Stimulated activated CD4-positive, alpha-beta T cell treated with anti-CD3 and anti-CD28 coated beads, Interleukin-4, amount 100 ng/mL, for 24 hours (primary cell): ENCODE data around the gene ASPHD1.
A peak's percentile ranks its signal among the peaks of the same experiment; 100 is the strongest.
"Not testable (repeated sequence)": the region's sequence is repeated elsewhere in the genome, so short reads cannot be mapped to it uniquely, and the experiment has no call there.

ENCODE experiments used
- DNase-seq: peaks from one replicate; pipeline ENCODE4 v3.0.0-alpha.2; 2020

Gene ASPHD1

GRCh38 chr16:29877266-29877961, 22.9 kb upstream of the ASPHD1 start:
- peak; percentile 52 for DNase-seq

- DNase-seq = no peak
These were observed 22.1 kb upstream of the ASPHD1 start for GRCh38 chr16:29878172-29878571.

- DNase-seq = no peak
These were observed 19.2 kb upstream of the ASPHD1 start for GRCh38 chr16:29881050-29881449.

DNA sequence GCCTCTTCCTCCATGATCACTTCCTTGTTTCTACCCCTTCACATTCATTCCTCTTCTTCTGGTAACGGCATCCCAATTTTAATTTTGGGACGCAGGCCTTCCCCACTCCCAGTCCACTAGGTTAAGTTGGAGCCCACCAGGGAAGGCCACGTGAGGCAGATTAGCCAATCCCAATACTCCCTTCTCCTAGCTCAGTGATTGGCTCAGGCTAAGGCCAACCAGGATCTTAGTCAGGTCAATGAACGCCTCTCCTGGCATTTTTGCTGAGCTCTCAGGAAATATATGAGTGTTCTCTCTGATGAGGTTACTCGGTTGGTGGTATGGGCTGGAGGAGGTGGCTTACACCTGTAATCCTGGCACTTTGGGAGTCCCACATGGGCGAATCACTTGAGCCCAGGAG, 16.3 kb upstream of the ASPHD1 start:
- no peak for DNase-seq

DNA sequence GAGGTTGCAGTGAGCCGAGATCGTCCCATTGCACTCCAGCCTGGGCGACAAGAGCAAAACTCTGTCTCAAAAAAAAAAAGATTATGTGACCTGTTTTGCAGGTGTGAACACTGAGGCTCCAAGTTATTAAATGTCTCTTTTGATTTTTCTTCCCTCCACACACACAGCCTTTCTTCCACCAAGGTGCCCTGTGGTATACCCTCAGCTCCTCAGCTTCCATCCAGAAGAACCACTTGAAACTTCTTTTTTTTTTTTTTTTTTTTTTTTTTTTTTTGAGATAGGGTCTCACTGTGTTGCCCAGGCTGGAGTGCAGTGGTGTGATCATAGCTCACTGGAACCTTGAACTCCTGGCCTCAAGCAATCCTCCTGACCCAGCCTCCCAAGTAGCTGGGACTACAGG, 10.9 kb upstream of the ASPHD1 start:
- DNase-seq = not testable (repeated sequence)

- DNase-seq = no peak
These were observed 8.5 kb upstream of the ASPHD1 start for GRCh38 chr16:29891525-29892457.

DNA sequence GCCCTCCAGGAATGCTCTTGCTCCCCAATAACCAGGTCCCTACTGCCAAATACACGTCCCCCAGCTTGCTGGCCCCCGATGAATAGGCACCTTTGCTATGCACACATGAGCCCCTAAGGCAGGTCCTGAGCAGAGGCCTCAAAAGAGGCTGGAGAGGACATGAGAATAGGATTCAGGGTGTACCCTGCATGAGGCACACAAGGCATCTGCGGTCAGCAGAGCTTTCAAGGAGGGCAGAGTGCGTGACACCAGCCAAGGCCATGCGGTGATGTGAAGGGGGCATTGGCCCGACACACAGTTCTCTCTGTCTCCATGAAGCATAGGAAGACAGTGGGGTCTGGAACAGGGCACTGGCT, 7.9 kb upstream of the ASPHD1 start:
- no peak for DNase-seq

- no peak for DNase-seq
These were observed 6.7 kb upstream of the ASPHD1 start for GRCh38 chr16:29893553-29893952.

DNA sequence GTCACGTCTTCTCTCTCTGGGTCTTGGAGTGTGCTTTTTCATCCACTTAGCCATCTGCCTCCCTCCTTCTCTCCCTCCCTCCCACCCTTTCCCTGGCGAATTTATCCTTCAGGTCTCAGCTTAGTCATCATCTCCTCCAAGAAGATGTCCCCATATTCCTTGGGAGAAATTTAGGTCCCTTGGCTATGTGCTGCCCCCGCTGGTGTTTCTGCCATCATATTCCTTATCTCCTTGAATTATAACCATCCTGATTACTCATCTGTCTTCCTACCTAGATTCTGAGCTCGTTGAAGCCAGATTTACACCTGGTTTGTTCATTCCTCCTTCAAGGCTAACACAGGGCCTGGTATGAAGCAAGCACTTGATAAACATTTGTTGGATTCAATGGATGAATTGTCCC, 5.9 kb upstream of the ASPHD1 start:
- DNase-seq = no peak

DNA sequence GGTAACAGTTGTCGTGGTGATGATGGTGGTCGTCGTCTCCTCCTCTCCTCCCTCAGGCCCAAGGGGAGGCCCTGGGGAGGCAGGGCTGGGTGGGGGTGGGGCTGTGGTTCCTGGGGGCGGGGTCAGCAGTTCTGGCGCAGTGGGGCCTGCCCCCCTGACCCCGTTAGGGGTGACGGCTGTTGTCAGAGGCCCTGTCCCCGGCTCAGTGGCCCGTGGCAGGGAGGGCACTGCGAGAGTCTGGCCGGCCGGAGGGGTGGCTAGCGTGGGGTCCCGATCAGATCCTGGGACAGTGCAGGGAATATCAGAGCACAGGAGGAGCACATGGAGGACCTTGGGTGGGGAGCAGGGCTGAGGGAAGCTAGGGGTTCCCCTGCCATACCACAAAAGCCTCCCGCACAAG, 3.4 kb upstream of the ASPHD1 start:
- DNase-seq = no peak

DNA sequence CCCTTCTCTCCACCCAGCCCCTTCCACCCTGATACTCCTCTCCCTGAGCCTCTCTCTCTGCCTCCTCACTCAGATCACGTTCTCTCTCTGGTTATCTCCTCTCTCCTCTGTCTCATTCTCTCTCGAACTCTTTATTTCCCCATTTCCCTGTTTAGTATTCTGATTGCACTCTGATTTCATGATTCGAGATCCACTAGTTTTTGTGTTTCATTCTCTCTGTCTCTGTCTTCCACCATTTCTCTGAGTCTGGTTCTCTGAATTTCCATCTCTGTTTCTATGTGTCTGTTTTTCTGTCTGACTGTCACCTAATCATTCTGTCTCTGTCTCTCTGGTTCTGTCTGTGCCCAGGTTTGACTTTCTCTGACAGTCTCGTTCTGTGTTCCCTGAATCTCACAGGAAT, 3.0 kb upstream of the ASPHD1 start:
- no peak for DNase-seq

- DNase-seq = no peak
These were observed 2.0 kb upstream of the ASPHD1 start for GRCh38 chr16:29898135-29898803.

DNA sequence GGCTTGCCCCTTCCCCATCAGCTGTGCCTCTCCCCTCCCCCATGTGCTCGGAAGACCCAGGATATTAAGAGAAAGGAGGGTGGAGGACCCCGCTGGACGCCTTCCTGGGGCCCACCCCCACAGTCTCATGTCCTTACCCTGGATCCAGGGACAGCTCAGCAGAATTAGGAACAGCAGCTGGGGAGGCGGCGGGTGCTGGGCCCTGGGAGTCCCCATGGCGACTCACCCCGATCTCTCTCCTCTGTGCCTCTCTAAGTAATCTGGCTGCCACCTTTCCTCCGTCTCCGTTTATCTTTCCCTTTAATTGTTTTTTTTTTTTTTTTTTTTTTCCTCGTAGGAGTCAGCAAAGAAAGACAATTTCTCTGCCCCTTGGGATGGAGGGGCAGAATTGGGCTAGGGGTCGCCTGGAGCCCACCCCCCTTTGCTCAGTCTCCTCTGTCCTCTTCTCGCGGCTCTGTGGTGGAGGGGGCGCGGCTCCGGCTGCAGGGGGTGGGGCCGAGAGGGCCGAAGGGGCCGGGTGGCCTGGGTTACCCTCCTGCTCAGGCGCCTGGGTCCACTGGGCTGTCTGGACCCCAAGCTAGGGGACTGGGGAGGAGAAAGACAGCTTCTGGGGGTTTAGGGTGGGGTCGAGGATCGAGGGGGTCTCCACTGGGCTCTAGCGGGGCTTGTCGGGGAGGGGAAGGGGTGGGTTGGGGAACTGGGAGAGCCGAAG, 1.3 kb upstream of the ASPHD1 start:
- no peak for DNase-seq

DNA sequence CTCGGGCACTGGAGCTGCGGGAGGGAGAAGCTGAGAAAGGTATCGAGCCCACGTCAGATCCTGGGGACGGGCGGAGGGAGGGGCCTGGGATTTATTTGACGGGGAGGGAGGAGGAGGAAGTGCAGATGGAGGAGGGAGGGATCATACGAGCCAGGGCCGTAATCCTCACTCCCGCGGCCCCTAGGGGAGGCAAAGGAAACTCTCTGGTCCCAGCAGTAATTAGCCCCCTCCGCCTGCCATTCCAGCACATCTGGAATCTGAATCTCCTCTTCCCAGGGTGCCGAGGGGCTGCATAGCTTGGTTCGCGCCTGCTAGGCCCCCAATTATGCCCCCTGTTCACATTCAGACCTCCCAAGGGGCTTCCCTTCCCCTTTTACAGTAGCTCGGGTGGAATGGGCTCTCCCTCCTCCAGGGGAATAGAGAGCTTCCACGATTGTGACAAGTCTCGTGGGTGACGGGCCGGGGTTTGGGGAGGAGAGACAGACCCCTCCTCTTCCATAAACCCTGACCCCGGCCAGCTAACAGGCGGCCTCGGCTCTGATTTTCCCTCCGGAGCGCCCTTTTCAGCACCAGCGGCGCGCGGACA, 679 bp upstream of the ASPHD1 start, which contains the start of gene SEZ6L2:
Gene SEZ6L2 (minus strand): TSS at position 35 of the 586 bp plus-strand sequence. CDS start 531 bp downstream, outside the sequence.
- peak; percentile 77 for DNase-seq

DNA sequence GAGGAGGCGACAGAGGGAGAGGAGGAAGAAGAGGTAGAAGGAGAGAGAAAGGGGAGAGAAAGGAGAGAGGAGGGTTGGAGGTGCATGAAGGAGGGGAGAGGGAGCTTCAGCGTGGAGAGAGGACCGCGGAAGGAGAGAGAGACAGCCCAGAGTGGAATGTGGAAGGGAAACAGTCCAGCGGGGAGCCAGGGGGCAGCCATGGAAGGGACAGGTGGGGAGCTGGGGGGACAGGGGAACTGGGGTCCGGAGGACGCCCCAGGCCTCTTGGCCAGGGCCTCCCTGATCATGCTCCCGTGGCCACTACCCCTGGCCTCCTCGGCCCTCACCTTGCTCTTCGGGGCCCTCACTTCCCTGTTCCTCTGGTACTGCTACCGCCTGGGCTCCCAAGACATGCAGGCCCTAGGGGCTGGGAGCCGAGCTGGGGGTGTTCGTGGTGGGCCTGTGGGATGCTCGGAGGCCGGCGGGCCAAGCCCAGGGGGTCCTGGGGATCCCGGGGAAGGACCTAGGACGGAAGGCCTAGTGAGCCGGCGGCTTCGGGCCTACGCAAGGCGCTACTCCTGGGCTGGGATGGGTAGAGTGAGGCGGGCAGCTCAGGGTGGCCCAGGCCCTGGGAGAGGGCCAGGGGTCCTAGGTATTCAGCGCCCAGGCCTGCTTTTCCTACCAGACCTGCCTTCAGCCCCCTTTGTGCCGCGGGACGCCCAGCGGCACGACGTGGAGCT, 759 bp downstream of the ASPHD1 start:
- DNase-seq = no peak

GRCh38 chr16:29901607-29901945, 1.3 kb downstream of the ASPHD1 start:
- DNase-seq = no peak

GRCh38 chr16:29903590-29903989, 3.3 kb downstream of the ASPHD1 start:
- DNase-seq = no peak

DNA sequence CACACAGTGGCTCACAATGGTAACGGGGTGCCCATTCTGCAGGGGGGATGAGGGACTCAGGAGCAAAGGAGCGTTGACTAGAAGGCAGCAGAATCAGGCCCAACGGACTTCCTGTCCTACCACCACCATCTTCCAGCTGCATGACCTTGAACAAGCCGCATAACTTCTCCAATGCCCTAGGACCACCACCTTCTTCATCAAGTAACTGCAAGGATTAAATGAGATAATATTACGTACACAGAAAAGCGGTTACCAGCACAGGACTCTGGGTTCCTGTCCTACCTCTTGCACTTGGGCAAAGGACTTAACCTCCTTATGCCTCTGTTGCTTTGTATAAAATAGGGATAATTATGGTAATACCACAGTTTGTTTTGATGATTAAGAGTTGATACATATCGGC, 4.7 kb downstream of the ASPHD1 start:
- no peak for DNase-seq

GRCh38 chr16:29905668-29906067, 5.4 kb downstream of the ASPHD1 start:
- no peak for DNase-seq

GRCh38 chr16:29906520-29907244, 6.4 kb downstream of the ASPHD1 start:
- DNase-seq = no peak

DNA sequence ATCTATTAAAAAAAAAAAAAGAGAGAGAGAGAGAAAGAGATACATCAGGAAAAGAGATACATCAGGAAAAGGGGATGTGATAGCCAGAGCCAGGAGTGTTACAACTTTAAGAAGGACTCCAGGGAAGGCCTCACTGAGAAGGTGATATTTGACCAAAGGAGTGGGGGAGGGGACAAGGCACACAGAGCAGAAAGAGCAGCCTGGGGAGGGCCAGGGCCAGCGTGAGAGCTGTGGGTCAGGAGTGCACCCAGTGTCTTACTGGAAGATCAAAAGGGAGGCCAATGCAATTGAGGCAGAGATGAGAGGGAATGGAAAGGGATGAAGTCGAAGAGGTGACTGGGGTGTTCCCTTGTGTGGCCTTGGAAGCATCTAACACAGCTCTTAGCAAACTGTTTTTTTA, 7.7 kb downstream of the ASPHD1 start:
- DNase-seq = no peak
